Measurements from ENCODE around the gene SPATA31D3.
"Not testable (repeated sequence)": the region's sequence is repeated elsewhere in the genome, so short reads cannot be mapped to it uniquely, and the experiment has no call there.

The SPATA31D3 gene

GRCh38 chr9:81943393-81943792 is at the start of gene SPATA31D3:
SPATA31D3 (plus strand) TSS chr9:81943500; CDS start chr9:81943586, 86 bp downstream.
- DNase-seq (ENCODE audit: low read depth in 2 of 2) = not testable (repeated sequence)

GRCh38 chr9:81893929-81894328 is 49.4 kb upstream of the SPATA31D3 start:
- DNase-seq (ENCODE audit: low read depth in 2 of 2) = no peak

- DNase-seq (ENCODE audit: low read depth in 2 of 2) = no peak
Measured at GRCh38 chr9:81894891-81895290, 48.4 kb upstream of the SPATA31D3 start.

- no peak for DNase-seq (ENCODE audit: low read depth in 2 of 2)
Measured at GRCh38 chr9:81896070-81896469, 47.2 kb upstream of the SPATA31D3 start.

GRCh38 chr9:81898851-81899250 is 44.4 kb upstream of the SPATA31D3 start:
- DNase-seq (ENCODE audit: low read depth in 2 of 2) = no peak

- DNase-seq (ENCODE audit: low read depth in 2 of 2) = no peak
Measured at GRCh38 chr9:81902196-81902595, 41.1 kb upstream of the SPATA31D3 start.

GRCh38 chr9:81902626-81903025 is 40.7 kb upstream of the SPATA31D3 start:
- DNase-seq (ENCODE audit: low read depth in 2 of 2) = no peak

GRCh38 chr9:81906671-81907070 is 36.6 kb upstream of the SPATA31D3 start:
- no peak for DNase-seq (ENCODE audit: low read depth in 2 of 2)

GRCh38 chr9:81912135-81912534 is 31.2 kb upstream of the SPATA31D3 start:
- no peak for DNase-seq (ENCODE audit: low read depth in 2 of 2)

- DNase-seq (ENCODE audit: low read depth in 2 of 2) = no peak
Measured at GRCh38 chr9:81915801-81916505, 27.3 kb upstream of the SPATA31D3 start.

- not testable (repeated sequence) for DNase-seq (ENCODE audit: low read depth in 2 of 2)
Measured at GRCh38 chr9:81918507-81918906, 24.8 kb upstream of the SPATA31D3 start.

GRCh38 chr9:81928305-81928704 is 15.0 kb upstream of the SPATA31D3 start, which contains the start of gene SPATA31D4:
SPATA31D4 (plus strand) TSS chr9:81928428; CDS start chr9:81928514, 86 bp downstream.
- DNase-seq (ENCODE audit: low read depth in 2 of 2) = not testable (repeated sequence)

GRCh38 chr9:81930147-81930546 is 13.2 kb upstream of the SPATA31D3 start:
- DNase-seq (ENCODE audit: low read depth in 2 of 2) = not testable (repeated sequence)

GRCh38 chr9:81933547-81933946 is 9.8 kb upstream of the SPATA31D3 start:
- DNase-seq (ENCODE audit: low read depth in 2 of 2) = not testable (repeated sequence)

- DNase-seq (ENCODE audit: low read depth in 2 of 2) = not testable (repeated sequence)
Measured at GRCh38 chr9:81948650-81949049, 5.3 kb downstream of the SPATA31D3 start.

GRCh38 chr9:81953096-81953495 is 9.8 kb downstream of the SPATA31D3 start:
- no peak for DNase-seq (ENCODE audit: low read depth in 2 of 2)

GRCh38 chr9:81955625-81956024 is 12.3 kb downstream of the SPATA31D3 start:
- no peak for DNase-seq (ENCODE audit: low read depth in 2 of 2)

GRCh38 chr9:81964218-81965171 is 21.2 kb downstream of the SPATA31D3 start:
- no peak for DNase-seq (ENCODE audit: low read depth in 2 of 2)

- no peak for DNase-seq (ENCODE audit: low read depth in 2 of 2)
Measured at GRCh38 chr9:81968026-81968425, 24.7 kb downstream of the SPATA31D3 start.

GRCh38 chr9:81969971-81970370 is 26.7 kb downstream of the SPATA31D3 start:
- no peak for DNase-seq (ENCODE audit: low read depth in 2 of 2)

GRCh38 chr9:81971727-81972126 is 28.4 kb downstream of the SPATA31D3 start:
- no peak for DNase-seq (ENCODE audit: low read depth in 2 of 2)

- DNase-seq (ENCODE audit: low read depth in 2 of 2) = no peak
Measured at GRCh38 chr9:81974764-81975163, 31.5 kb downstream of the SPATA31D3 start.

- DNase-seq (ENCODE audit: low read depth in 2 of 2) = no peak
Measured at GRCh38 chr9:81976351-81976750, 33.1 kb downstream of the SPATA31D3 start.
